Pons (tissue), 1 donor: ENCODE results near the gene ZKSCAN8.

ENCODE experiments used
- DNase-seq: peaks from one replicate; pipeline ENCODE4 v3.0.0-alpha.2; 2016; ENCODE audit warnings: low spot score

ZKSCAN8 gene

DNA sequence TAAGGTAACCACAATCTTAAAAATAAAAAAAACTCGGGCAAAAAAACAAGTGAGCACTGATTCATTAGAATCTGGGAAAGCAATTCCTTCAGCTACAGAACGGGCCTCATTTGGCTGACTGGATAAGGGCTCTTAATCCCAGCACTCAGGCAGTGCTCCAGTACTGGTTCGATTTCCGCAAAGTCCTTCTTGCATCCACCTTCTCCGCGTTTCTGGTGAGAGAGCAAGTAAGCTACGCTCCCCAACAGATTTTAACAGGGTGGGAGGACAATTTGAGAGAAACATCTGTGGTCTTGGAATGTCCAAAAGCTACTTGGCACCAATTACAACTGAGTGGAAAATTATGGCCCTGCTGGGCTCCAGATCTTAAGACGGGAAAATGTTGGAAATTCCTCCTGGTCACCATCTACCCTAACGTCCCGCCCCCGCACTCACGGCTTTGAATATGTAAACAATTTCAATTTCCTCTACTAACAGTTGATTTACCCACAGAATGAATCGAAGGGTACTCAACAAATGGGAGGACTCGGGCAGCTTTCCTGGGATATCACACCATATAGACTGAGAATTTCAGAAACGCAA, 65.3 kb downstream of the ZKSCAN8 start:
- no peak for DNase-seq

DNA sequence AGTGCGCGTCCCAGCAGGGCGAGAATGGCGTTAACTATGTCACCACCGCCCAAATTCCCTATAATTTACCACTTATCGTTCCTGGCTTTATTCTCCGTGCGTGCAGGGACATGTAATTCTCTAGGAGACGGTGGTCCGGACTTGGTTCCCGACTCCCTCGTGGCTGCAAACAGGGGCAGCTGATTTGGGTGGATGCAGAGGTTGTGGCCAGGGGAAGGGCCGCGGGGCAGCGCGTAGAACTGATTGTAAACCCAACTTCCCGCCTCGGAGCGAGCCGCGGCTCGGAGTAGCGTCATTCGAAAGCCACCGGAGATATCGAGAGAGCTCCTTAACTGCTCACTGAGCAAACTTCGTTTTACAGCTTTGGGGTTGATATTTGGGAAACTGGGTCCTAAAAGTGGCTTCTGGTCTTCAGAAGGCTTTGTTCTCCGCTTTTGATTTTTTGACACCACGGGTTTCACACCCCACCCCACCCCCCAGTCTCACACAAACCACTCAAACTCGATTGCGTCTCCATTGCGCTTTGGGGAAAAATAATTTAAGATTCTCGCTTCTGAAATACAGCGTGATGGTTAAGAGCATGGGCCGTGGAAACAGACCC, 65.9 kb downstream of the ZKSCAN8 start:
- DNase-seq: no peak

GRCh38 chr6:28208111-28208659, 66.5 kb downstream of the ZKSCAN8 start:
- DNase-seq: no peak
